ENCODE data around the gene HERPUD1. TPM values are rescaled to one million over a fixed set of nuclear protein-coding genes. Genes with fewer than 3 reads are reported as not detected.

Gene HERPUD1
- total and polyA plus RNA-seq, 2 of the 8 experiments (the other 6 are each of a cell fraction or from before 2014, with no cell fraction given): 23.3 to 34.7 TPM

DNA sequence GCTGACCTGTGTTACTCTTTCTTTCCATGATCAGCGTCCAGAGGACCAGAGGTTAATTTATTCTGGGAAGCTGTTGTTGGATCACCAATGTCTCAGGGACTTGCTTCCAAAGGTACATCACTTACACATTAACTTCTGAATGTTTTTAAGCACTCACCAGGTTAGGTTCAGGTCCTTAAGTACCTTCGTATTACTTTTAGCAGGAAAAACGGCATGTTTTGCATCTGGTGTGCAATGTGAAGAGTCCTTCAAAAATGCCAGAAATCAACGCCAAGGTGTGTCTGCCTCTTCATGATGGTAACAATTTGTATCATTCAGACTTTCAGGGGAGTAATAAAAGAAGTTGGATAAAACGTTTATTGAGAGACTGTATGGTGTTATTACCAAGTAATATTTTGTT lies 3.3 kb downstream of the HERPUD1 start:
- no peak overlapping the region for H3K23ac ChIP-seq (ENCODE audit: insufficient read length)
- no peak overlapping the region for H3K9ac ChIP-seq (replicated peaks in 1 of 4; ENCODE audit: extremely low read depth in 1 of 4, low read depth in 3 of 4, low read length in 3 of 4)
- H2BK20ac ChIP-seq (ENCODE audit: low read length): no peak overlapping the region
- H3K4ac ChIP-seq (replicated peaks; ENCODE audit: insufficient read length, low read depth, low read length): no peak overlapping the region
- H2BK120ac ChIP-seq (replicated peaks; ENCODE audit: low read depth, low read length): no peak overlapping the region
- ChIA-PET CTCF (ENCODE audit: partially characterized antibody) (interaction anchor here (6.7 kb wide), 1 partner anchor 67 kb away, joined by 32 read pairs; no protein-coding TSS in a partner anchor), POLR2A (ENCODE audit: partially characterized antibody) (interaction anchor here (1.5 to 11.4 kb wide), 3 partner anchors 9 to 95 kb away, joined by 3 to 125 read pairs (median 82); no protein-coding TSS in a partner anchor)
- no peak overlapping the region for H2AK5ac ChIP-seq (ENCODE audit: low read depth, low read length)
- H3K79me1 ChIP-seq (ENCODE audit: low read depth, low read length): no peaks in the 10 kb centered on the region
- no peak overlapping the region for H4K91ac ChIP-seq (replicated peaks; ENCODE audit: insufficient read length, low read length)
- no peak overlapping the region for H3K27ac ChIP-seq (ENCODE audit: low read depth, low read length)
- no peak overlapping the region for H2BK5ac ChIP-seq (ENCODE audit: low read depth, low read length)
- H4K8ac ChIP-seq (ENCODE audit: extremely low read depth, insufficient read depth, low read length): no peak overlapping the region
- H3K4me2 ChIP-seq (ENCODE audit: insufficient read depth in 1 of 2, low read depth in 2 of 2, low read length in 2 of 2): no peak overlapping the region
- peaks cover 0 to 32% of the 10 kb centered on the region in 2 experiments; a peak in 2 of 4 replicates for H3K79me2 ChIP-seq (ENCODE audit: control insufficient read depth in 1 of 2, insufficient read depth in 2 of 2, low read length in 2 of 2)
- peaks cover 4 to 7% of the 10 kb centered on the region in 2 experiments for H4K20me1 ChIP-seq (replicated peaks in 1 of 2; ENCODE audit: control insufficient read depth in 1 of 2, insufficient read depth in 2 of 2, low read length in 2 of 2)
- H3K14ac ChIP-seq (ENCODE audit: insufficient read length): no peak overlapping the region
- no peak overlapping the region for H2BK15ac ChIP-seq (ENCODE audit: low read length)
- H2AFZ ChIP-seq (ENCODE audit: low read length): no peak overlapping the region
- no peak overlapping the region for H2BK12ac ChIP-seq (ENCODE audit: low read depth, low read length)
- no peak overlapping the region for H3K18ac ChIP-seq (ENCODE audit: extremely low read depth, low read length)
- H3K4me1 ChIP-seq (replicated peaks in 1 of 4; ENCODE audit: control insufficient read depth in 3 of 4, insufficient read depth in 4 of 4, low read length in 3 of 4): peaks cover 5 to 17% (median 11%) of the 10 kb centered on the region in 4 experiments
- DNase-seq (ENCODE audit: low read depth in 1 of 2, low spot score in 2 of 2) (no peak), FAIRE-seq (no peak)
- no peak overlapping the region for H3K4me3 ChIP-seq (ENCODE audit: extremely low read depth in 1 of 4, insufficient read depth in 2 of 4, low read depth in 3 of 4, low read length in 4 of 4)
- no peaks in the 10 kb centered on the region for H3K9me3 ChIP-seq (ENCODE audit: insufficient read depth in 2 of 2, low read depth in 1 of 2, low read length in 1 of 2)
- H4K5ac ChIP-seq (ENCODE audit: insufficient read length, low read depth, low read length): no peak overlapping the region
- no peaks in the 10 kb centered on the region for H3K27me3 ChIP-seq (replicated peaks in 1 of 4; ENCODE audit: control insufficient read depth in 3 of 4, extremely low read depth in 1 of 4, insufficient read depth in 3 of 4, low read length in 3 of 4)
- WGBS, 2 experiments (ENCODE audit: extremely low coverage in 1 of 2, insufficient coverage in 1 of 2, insufficient read length in 1 of 2, insufficient replicate concordance in 2 of 2, low coverage in 1 of 2, low lambda C conversion rate in 2 of 2, missing lambda C conversion rate in 1 of 2): 94% methylated on average over 5 of the region's 5 CpGs; no CpG with 5 or more reads in 1 of the 2 experiments
- peaks cover 5% of the 10 kb centered on the region; the same call in 1 of the 2 replicates for H3K23me2 ChIP-seq (ENCODE audit: low read depth, low read length)
- peaks cover 11 to 51% (median 39%) of the 10 kb centered on the region in 4 experiments for H3K36me3 ChIP-seq (ENCODE audit: control insufficient read depth in 2 of 4, insufficient read depth in 4 of 4, low read length in 3 of 4)
- no peak overlapping the region for H3K56ac ChIP-seq (replicated peaks; ENCODE audit: insufficient read length, low read depth, low read length)
- TF ChIP-seq KDM5A (IDR thresholded peaks at IDR 0.05; ENCODE audit: low read length): no peak
- TF ChIP-seq POU5F1 (IDR thresholded peaks at IDR 0.05; ENCODE audit: low read depth, low read length): no peak
- TF ChIP-seq CTBP2 (IDR thresholded peaks at IDR 0.05; ENCODE audit: borderline replicate concordance, insufficient read depth, insufficient read length, low read length): no peak
- TF ChIP-seq RBBP5 (IDR thresholded peaks at IDR 0.05; ENCODE audit: borderline replicate concordance, low read depth, low read length): no peak
- TF ChIP-seq NRF1 (IDR thresholded peaks at IDR 0.05; ENCODE audit: low read depth, low read length): no peak
- TF ChIP-seq ATF3 (IDR thresholded peaks at IDR 0.05; ENCODE audit: insufficient read depth, low read depth, low read length): no peak
- TF ChIP-seq CREB1 (IDR thresholded peaks at IDR 0.05): no peak
- no peak for TF ChIP-seq BCL11A (IDR thresholded peaks at IDR 0.05; ENCODE audit: low read depth in 2 of 2, low read length in 2 of 2)
- no peak for TF ChIP-seq SP1 (IDR thresholded peaks at IDR 0.05; ENCODE audit: low read depth, low read length)
- TF ChIP-seq RXRA (IDR thresholded peaks at IDR 0.05; ENCODE audit: insufficient read depth, low read depth, low read length): no peak
- no peak for TF ChIP-seq ZNF274 (IDR thresholded peaks at IDR 0.05; ENCODE audit: borderline replicate concordance, extremely low read depth, low read length)
- no peak for TF ChIP-seq TBP (IDR thresholded peaks at IDR 0.05; ENCODE audit: low read depth, low read length)
- TF ChIP-seq, protein P1, sequence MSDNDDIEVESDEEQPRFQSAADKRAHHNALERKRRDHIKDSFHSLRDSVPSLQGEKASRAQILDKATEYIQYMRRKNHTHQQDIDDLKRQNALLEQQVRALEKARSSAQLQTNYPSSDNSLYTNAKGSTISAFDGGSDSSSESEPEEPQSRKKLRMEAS (IDR thresholded peaks at IDR 0.05): no peak
- no peak for TF ChIP-seq BACH1 (IDR thresholded peaks at IDR 0.05; ENCODE audit: low read length)
